Muscle layer of colon (tissue), 2 donors: Measurements from ENCODE around the gene SERPINB12.

Experiments
- H3K27ac ChIP-seq: one replicate; pipeline ENCODE4 v1.7.0; 2013; ENCODE audit warnings: low read depth, mild to moderate bottlenecking, low read length, moderate library complexity
- H3K27me3 ChIP-seq, 2 donors: one replicate each; pipeline ENCODE4 v1.7.0; 2013; ENCODE audit warnings: low read length in 2 of 2, mild to moderate bottlenecking in 2 of 2; ENCODE audit not compliant: insufficient read depth in 2 of 2, control insufficient read depth in 1 of 2
- H3K36me3 ChIP-seq: one replicate; pipeline ENCODE4 v1.7.0; 2013; ENCODE audit warnings: mild to moderate bottlenecking, low read length; ENCODE audit not compliant: insufficient read depth
- H3K4me1 ChIP-seq: one replicate; pipeline ENCODE4 v1.7.0; 2013; ENCODE audit warnings: mild to moderate bottlenecking, low read length; ENCODE audit not compliant: insufficient read depth
- H3K4me3 ChIP-seq, 2 donors: one replicate each; pipeline ENCODE4 v1.7.0; 2013; ENCODE audit warnings: low read length in 2 of 2, low read depth in 1 of 2, mild to moderate bottlenecking in 1 of 2, moderate library complexity in 1 of 2
- H3K9ac ChIP-seq: one replicate; pipeline ENCODE4 v1.7.0; 2013; ENCODE audit warnings: low read length
- H3K9me3 ChIP-seq: one replicate; pipeline ENCODE4 v1.7.0; 2013; ENCODE audit warnings: mild to moderate bottlenecking, low read length
- donor health status: abdominal sarcoma.
- donor health status: Adenocarcinoma of cecum.

The SERPINB12 gene

DNA sequence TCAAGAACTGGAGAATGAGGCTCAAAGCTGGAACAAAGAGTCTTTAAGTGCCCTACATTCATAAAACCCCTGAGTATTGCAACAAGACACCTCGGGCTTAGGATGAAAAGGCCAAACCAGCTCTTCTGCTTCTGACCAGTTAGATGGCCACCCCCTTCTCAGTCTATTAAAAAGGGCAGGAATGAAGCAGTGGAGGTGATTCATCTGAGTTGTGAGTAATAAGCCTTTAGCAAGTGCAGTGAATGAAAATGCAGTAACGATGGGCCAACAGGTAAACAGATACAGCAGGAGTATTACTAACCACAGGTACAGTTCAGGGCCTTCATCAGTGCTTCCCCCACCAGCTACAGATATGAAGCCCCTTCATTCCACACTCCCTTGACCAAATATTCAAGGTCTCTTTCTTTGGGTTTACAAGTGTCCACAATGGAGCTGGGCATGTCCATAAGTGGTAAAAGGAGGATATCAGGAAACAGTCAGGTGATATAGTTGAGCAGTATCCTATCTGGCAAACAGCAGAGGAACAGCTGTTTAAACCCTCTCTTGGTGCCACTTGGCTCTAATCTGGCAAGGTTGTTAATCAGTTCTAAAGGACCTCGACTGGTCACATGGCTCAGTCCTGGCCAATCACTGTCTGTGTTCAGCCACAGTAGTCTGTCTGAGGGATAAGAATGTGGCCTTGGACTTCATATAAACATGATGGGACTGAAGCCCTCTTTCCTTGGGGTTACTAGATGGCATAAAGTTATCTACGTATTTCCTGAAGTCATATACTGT is 62.8 kb downstream of the SERPINB12 start:
- no peaks in the 10 kb centered on the region for H3K27me3 ChIP-seq
- no peak overlapping the region for H3K4me3 ChIP-seq
- no peaks in the 10 kb centered on the region for H3K9me3 ChIP-seq
- no peak overlapping the region for H3K27ac ChIP-seq
- peaks cover 6% of the 10 kb centered on the region for H3K4me1 ChIP-seq
- no peaks in the 10 kb centered on the region for H3K36me3 ChIP-seq
- H3K9ac ChIP-seq = no peak overlapping the region

DNA sequence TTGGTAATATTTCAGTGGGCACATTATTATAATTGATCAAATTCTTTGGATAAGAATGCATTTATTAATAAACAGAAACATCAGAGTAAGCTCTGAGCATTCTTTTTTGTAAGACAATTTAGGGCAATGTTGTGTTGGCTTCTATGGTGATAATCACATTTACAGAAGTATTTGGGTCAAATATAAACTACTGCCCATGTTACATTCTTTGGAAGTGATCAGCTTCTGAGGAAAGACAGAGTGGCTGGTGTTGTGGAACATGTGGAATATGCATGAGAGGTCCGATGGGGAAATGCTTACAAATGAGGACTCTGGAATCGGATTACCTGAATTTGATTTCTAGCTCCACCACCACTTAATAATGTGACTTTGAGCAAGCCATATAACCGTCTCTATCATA is 64.4 kb downstream of the SERPINB12 start:
- Histone ChIP-seq H3K9me3 (no peaks in the 10 kb centered on the region), H3K27ac (no peak overlapping the region), H3K4me1 (peaks cover 6% of the 10 kb centered on the region), H3K27me3 (no peaks in the 10 kb centered on the region), H3K36me3 (no peaks in the 10 kb centered on the region), H3K9ac (no peak overlapping the region), H3K4me3 (no peak overlapping the region)

DNA sequence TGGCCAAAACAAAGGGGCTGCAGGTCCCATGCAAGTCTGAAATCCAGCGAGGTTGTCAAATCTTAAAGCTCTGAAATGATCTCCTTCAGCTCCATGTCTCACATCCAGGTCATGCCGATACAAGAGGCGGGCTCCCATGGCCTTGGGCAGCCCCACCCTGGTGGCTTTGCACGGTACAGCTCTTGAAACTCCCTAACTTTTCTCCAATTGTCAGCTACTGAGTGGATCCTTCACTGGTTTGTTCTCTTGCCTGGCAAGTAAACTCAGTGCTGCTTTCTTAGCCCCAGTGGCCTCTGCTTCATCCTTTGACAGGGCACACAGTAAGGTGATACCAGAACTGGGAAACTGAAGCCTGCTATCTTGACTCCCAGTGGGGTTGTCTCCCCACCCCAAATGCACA is 71.3 kb downstream of the SERPINB12 start:
- no peak overlapping the region for H3K27ac ChIP-seq
- H3K9ac ChIP-seq = no peak overlapping the region
- H3K9me3 ChIP-seq = no peaks in the 10 kb centered on the region

DNA sequence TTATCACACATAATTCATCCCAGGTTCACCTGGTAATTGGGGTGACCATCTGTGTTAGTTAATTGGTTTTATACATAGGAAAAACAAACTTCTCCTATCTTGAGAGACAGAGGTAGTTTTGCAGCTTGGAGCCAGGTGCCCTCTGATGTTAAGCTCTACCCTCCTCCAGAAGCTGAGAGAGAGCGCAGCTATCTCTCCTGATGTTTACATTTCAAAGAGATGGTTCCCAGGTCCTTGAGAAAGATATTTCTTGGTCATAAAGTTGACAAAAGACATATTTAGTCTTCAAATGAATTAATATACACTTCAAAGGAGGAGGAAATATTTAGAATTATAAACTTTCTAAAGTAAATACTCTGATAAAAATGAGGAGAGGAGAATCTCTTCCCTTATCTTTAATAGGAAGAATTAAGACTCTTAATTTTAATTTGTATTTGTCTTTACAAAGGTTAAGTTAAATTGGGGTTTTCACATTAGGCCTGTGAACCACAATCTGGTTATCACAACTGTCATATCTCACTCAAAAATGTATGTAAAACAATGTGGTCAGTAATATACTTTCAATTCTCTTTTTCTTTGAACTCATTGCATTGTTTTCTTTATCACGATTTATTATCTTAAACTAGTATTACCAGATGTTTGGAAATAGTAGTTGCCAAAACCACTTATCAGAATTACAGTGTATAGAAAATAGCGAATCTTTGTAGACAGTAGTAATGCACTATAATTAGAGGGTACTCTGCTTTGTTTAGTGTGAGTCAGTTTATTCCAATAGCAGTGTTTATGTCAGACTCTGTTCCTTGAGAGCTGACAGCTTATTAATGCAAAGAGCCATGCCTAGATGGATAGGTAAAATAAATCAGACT is 75.1 kb downstream of the SERPINB12 start:
- peaks cover 6% of the 10 kb centered on the region for H3K4me1 ChIP-seq
- H3K4me3 ChIP-seq = no peak overlapping the region
- H3K9me3 ChIP-seq = no peaks in the 10 kb centered on the region
- H3K27me3 ChIP-seq = no peaks in the 10 kb centered on the region
- H3K27ac ChIP-seq = no peak overlapping the region
- no peak overlapping the region for H3K9ac ChIP-seq
- no peaks in the 10 kb centered on the region for H3K36me3 ChIP-seq

More for the DNA sequence above, 71.3 kb downstream of the SERPINB12 start:
- no peaks in the 10 kb centered on the region for H3K27me3 ChIP-seq
- H3K36me3 ChIP-seq = no peaks in the 10 kb centered on the region
- H3K4me1 ChIP-seq = peaks cover 6% of the 10 kb centered on the region
- H3K4me3 ChIP-seq = no peak overlapping the region

DNA sequence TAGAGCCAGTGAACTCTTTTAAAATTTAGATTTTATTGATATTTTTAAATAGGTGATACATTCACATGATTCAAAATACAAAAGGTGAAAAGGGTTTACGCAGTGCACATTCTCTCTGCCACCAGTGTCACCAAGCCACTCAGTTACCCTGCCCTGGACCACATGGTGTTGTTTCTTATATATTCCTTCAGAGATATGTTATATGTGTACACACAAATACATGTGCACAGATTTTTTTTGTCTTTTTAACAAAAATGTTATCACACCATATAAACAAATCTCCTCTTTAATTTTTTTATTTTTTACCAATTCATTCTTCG is 75.7 kb downstream of the SERPINB12 start:
- Histone ChIP-seq H3K27ac (no peak overlapping the region), H3K4me1 (peaks cover 6% of the 10 kb centered on the region), H3K27me3 (no peaks in the 10 kb centered on the region), H3K4me3 (no peak overlapping the region), H3K36me3 (no peaks in the 10 kb centered on the region), H3K9ac (no peak overlapping the region), H3K9me3 (no peaks in the 10 kb centered on the region)
